Activated CD8-positive, alpha-beta T cell treated with anti-CD3 and anti-CD28 coated beads for 36 hours (primary cell): ENCODE results near the gene LHB. TPM values are rescaled to one million over a fixed set of nuclear protein-coding genes. Genes with fewer than 3 reads are reported as not detected.
"Not testable (repeated sequence)": the region's sequence is repeated elsewhere in the genome, so short reads cannot be mapped to it uniquely, and the experiment has no call there.

Experiments used
- ATAC-seq: fragments of 200-7000 bp; cut with Tn5 transposase; one replicate; pipeline ENCODE4 v1.10.0; 2021; ENCODE audit warnings: mild to moderate bottlenecking, moderate library complexity
- CTCF ChIA-PET: fragments of 350-600 bp; sonication (Branson Sonifier 250); formaldehyde crosslinking; loops from one replicate; lab custom pipeline; 2021; ENCODE audit warnings: antibody characterized with exemption; lab: Charles Lee
- POLR2A ChIA-PET: fragments of 350-600 bp; sonication (Branson Sonifier 250); formaldehyde crosslinking; loops from one replicate; lab custom pipeline; 2021; ENCODE audit warnings: antibody characterized with exemption; lab: Charles Lee
- DNase-seq: peaks from one replicate; pipeline ENCODE4 v3.0.0-alpha.2; 2020
- H3K27ac Mint-ChIP-seq: one replicate; pipeline ENCODE4 v1.8.0; 2021; ENCODE audit warnings: mild to moderate bottlenecking, mixed read lengths
- H3K27me3 Mint-ChIP-seq: one replicate; pipeline ENCODE4 v1.8.0; 2021; ENCODE audit warnings: mixed read lengths
- H3K36me3 Mint-ChIP-seq: one replicate; pipeline ENCODE4 v1.8.0; 2021; ENCODE audit warnings: low read depth, mixed read lengths
- H3K4me1 Mint-ChIP-seq: one replicate; pipeline ENCODE4 v1.8.0; 2021; ENCODE audit warnings: low read depth, mixed read lengths
- H3K4me3 Mint-ChIP-seq: one replicate; pipeline ENCODE4 v1.8.0; 2021; ENCODE audit warnings: mild to moderate bottlenecking, moderate library complexity, mixed read lengths
- H3K9me3 Mint-ChIP-seq: one replicate; pipeline ENCODE4 v1.8.0; 2021; ENCODE audit warnings: mixed read lengths
- CTCF ChIP-seq: fragments of 200-600 bp; IDR thresholded peaks from one replicate; pipeline ENCODE4 v1.8.0; 2022; ENCODE audit warnings: antibody characterized with exemption, mild to moderate bottlenecking
- intact Hi-C: fragments of 100-400 bp; cut with micrococcal nuclease; formaldehyde crosslinking; loops from one replicate; pipeline ENCODE4 v1.10.0; 2022
- total RNA-seq, 2 experiments: library from RNA; stranded (reverse); gene quantifications; one replicate each; pipeline ENCODE4 v1.2.3, GENCODE V29; 2021

LHB gene
- total RNA-seq, 2 experiments from 2014 or later, result not detected

- H3K27ac Mint-ChIP-seq, POLR2A ChIA-PET, H3K9me3 Mint-ChIP-seq, H3K27me3 Mint-ChIP-seq, intact Hi-C loops, H3K4me3 Mint-ChIP-seq, DNase-seq, H3K4me1 Mint-ChIP-seq, CTCF ChIA-PET, H3K36me3 Mint-ChIP-seq, ATAC-seq: not testable (repeated sequence)
These were observed 21.2 kb upstream of the LHB start for GRCh38 chr19:49038111-49038510.

DNA sequence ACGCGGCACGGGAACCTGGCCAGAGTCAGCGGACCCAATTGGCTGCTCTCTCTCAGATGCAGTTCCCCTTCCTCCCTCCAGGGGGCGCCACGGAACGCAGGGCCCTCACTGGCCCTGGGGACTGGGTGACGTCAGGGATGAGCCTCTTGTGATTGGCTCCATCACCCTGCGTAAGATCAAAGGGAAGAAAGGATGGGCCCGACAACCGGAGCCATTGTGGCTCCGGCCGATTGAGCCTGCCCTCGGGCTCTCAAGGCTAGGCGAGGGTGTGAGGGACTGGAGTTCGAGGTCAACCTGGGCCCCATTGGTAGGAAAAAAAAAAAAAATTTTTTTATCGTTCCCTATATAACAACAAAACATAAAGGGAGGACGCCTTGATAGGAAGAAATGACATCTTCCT lies 19.9 kb upstream of the LHB start, which contains the start of gene CGB1:
TSS of gene CGB1 (minus strand) at position 81 of the 400 bp plus-strand sequence. CDS start 184 bp downstream, outside the sequence.
- intact Hi-C loops, H3K27me3 Mint-ChIP-seq, H3K4me1 Mint-ChIP-seq, H3K4me3 Mint-ChIP-seq, H3K9me3 Mint-ChIP-seq, H3K36me3 Mint-ChIP-seq, CTCF ChIA-PET, H3K27ac Mint-ChIP-seq, POLR2A ChIA-PET: not testable (repeated sequence)
- ATAC-seq (peak; percentile 61), DNase-seq (peak; percentile 82)
- peak; percentile 72 for TF ChIP-seq CTCF

DNA sequence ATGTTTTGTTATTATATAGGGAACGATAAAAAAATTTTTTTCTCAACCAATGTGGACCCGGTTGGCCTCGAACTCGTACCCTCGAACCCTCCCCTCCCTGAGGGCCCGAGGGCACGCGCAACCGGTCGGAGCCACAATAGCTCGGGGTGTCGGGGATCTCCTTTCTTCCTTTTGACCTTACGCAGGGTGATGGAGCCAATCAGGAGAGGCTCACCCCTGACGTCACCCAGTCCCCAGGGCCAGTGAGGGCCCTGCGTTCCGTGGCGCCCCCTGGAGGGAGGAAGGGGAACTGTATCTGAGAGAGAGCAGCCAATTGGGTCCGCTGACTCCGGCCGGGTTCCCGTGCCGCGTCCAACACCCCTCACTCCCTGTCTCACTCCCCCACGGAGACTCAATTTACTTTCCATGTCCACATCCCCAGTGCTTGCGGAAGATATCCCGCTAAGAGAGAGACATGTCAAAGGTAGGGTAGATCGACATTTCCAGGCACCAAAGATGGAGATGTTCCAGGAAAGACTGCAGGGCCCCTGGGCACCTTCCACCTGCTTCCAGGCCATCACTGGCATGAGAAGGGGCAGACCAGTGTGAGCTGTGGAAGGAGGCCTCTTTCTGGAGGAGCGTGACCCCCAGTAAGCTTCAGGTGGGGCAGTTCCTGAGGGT lies 14.9 kb upstream of the LHB start, which contains the start of gene CGB2:
TSS of gene CGB2 (plus strand) at position 249 of the 660 bp plus-strand sequence. CDS start at position 455, 206 bp downstream.
- peak; percentile 85 for DNase-seq
- H3K4me3 Mint-ChIP-seq, H3K27me3 Mint-ChIP-seq, POLR2A ChIA-PET, H3K9me3 Mint-ChIP-seq, H3K27ac Mint-ChIP-seq, H3K36me3 Mint-ChIP-seq, CTCF ChIA-PET, H3K4me1 Mint-ChIP-seq, intact Hi-C loops: not testable (repeated sequence)
- TF ChIP-seq CTCF, result peak; percentile 66
- peak; percentile 94 for ATAC-seq

GRCh38 chr19:49030323-49030722 lies 13.4 kb upstream of the LHB start:
- CTCF ChIA-PET, H3K4me3 Mint-ChIP-seq, ATAC-seq, H3K36me3 Mint-ChIP-seq, DNase-seq, H3K27ac Mint-ChIP-seq, intact Hi-C loops, POLR2A ChIA-PET, H3K27me3 Mint-ChIP-seq, H3K9me3 Mint-ChIP-seq, H3K4me1 Mint-ChIP-seq: not testable (repeated sequence)

DNA sequence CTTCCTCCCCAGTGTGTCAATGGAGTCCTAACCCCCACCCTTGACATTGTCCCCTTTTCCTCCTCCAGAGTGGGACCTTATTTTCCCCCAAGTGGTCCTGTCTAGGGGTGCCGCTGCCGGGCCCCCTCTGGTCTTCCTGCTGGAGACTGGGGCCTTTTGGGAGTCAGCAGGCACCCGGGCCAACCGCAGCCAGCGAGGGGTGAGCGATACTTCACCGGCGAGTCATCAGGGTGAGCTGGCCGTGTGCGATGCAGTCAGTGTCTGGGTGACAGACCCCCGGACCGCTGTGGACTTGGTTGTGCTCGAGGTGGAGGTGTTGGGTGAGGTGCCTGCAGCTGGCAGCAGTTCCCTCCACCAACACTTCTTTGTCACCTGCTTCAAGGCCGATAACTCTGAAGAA lies 12.9 kb upstream of the LHB start:
- DNase-seq, H3K4me1 Mint-ChIP-seq, ATAC-seq, H3K27me3 Mint-ChIP-seq, H3K4me3 Mint-ChIP-seq, CTCF ChIA-PET, H3K36me3 Mint-ChIP-seq, intact Hi-C loops, H3K9me3 Mint-ChIP-seq, POLR2A ChIA-PET, H3K27ac Mint-ChIP-seq: not testable (repeated sequence)

DNA sequence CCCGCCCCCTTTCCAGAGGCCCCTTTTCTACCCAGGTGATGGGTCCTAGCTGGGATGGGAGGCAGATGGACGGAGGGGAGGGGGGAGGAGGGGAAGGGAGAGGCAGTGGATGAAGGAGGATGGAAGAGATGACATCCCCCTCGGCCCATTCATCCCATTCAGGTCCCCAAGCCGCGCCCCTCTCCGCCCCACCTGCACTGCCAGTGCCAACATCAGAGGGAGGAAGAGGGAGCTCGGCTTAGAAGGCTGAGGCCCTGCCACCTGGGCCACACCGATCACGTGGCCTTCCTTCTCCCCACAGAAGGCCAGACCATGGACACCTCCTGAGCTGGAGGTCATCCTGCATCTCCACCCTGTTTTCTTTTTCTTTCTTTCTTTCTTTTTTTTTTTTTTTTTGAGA lies 11.8 kb upstream of the LHB start:
- CTCF ChIA-PET, H3K9me3 Mint-ChIP-seq, H3K27me3 Mint-ChIP-seq, ATAC-seq, intact Hi-C loops, H3K4me1 Mint-ChIP-seq, H3K4me3 Mint-ChIP-seq, POLR2A ChIA-PET, H3K36me3 Mint-ChIP-seq, H3K27ac Mint-ChIP-seq, DNase-seq: not testable (repeated sequence)

- H3K9me3 Mint-ChIP-seq, CTCF ChIA-PET, H3K27ac Mint-ChIP-seq: not testable (repeated sequence)
These were observed 8.7 kb upstream of the LHB start for GRCh38 chr19:49025599-49025998.

GRCh38 chr19:49025088-49025487 lies 8.2 kb upstream of the LHB start:
- H3K9me3 Mint-ChIP-seq, result not testable (repeated sequence)

More at GRCh38 chr19:49025599-49025998, 8.7 kb upstream of the LHB start:
- H3K4me3 Mint-ChIP-seq, H3K27me3 Mint-ChIP-seq, intact Hi-C loops, ATAC-seq, POLR2A ChIA-PET, H3K36me3 Mint-ChIP-seq, DNase-seq: not testable (repeated sequence)
- H3K4me1 Mint-ChIP-seq, result peaks cover 12% of the 10 kb centered on the region

DNA sequence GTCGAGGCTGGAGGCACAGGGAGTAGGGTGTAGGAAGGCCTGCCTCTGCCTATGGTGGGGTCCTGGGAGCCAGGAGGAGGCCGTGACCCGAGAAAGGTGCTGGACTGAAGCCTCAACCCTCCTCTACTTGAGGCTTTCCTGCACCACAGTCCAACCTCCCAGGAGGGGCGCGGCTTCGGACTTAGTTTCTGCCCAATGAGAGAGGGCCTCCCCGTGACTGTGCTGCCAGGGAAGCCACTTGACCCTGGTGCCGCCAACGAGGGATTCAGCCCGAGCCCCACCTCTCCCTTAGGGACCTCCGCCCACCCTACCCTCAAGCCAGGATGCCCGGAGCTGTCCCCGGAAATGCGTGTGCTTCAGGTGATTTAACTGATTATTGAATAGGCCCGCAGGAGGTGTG lies 7.3 kb upstream of the LHB start, which contains the start of gene CGB3:
TSS of gene CGB3 (minus strand) at position 101 of the 400 bp plus-strand sequence. CDS start 362 bp downstream, outside the sequence.
- intact Hi-C loops, CTCF ChIA-PET, ATAC-seq, H3K9me3 Mint-ChIP-seq, DNase-seq, H3K27ac Mint-ChIP-seq, H3K4me3 Mint-ChIP-seq, H3K36me3 Mint-ChIP-seq, POLR2A ChIA-PET, H3K27me3 Mint-ChIP-seq: not testable (repeated sequence)
- peaks cover 16% of the 10 kb centered on the region for H3K4me1 Mint-ChIP-seq

More at GRCh38 chr19:49025088-49025487, 8.2 kb upstream of the LHB start:
- peaks cover 14% of the 10 kb centered on the region for H3K4me1 Mint-ChIP-seq
- H3K36me3 Mint-ChIP-seq, DNase-seq, CTCF ChIA-PET, H3K27me3 Mint-ChIP-seq, intact Hi-C loops, POLR2A ChIA-PET, H3K4me3 Mint-ChIP-seq, H3K27ac Mint-ChIP-seq, ATAC-seq: not testable (repeated sequence)
